ENCODE results near the gene GPRIN3.

GRCh38 chr4:89242216-89242615 lies 65.4 kb downstream of the GPRIN3 start:
- TF ChIP-seq YY1 (IDR thresholded peaks at IDR 0.05; ENCODE audit: insufficient read depth, insufficient read length) (no peak), SUZ12 (IDR thresholded peaks at IDR 0.05; ENCODE audit: extremely low read depth, insufficient read depth, insufficient read length) (no peak)
